Mononuclear cell (primary cell): ENCODE measurements around the gene GRIA3. TPM values are rescaled to one million over a fixed set of nuclear protein-coding genes. Genes with fewer than 3 reads are reported as not detected.
"Not testable (repeated sequence)": the region's sequence is repeated elsewhere in the genome, so short reads cannot be mapped to it uniquely, and the experiment has no call there.

ENCODE experiments used
- H3K27me3 ChIP-seq: 2 replicates; pipeline ENCODE4 v1.6.0; 2011; ENCODE audit warnings: low read length, control low read depth; ENCODE audit not compliant: insufficient read depth
- H3K4me1 ChIP-seq: 2 replicates; pipeline ENCODE4 v1.5.1; 2011; ENCODE audit warnings: mild to moderate bottlenecking, low read length, control low read depth; ENCODE audit not compliant: insufficient read depth
- H3K4me3 ChIP-seq: 2 replicates; pipeline ENCODE4 v1.5.1; 2011; ENCODE audit warnings: mild to moderate bottlenecking, low read length, moderate library complexity
- H3K9me3 ChIP-seq: 2 replicates; pipeline ENCODE4 v1.5.1; 2011; ENCODE audit warnings: low read depth, mild to moderate bottlenecking, control low read depth, low read length
- total RNA-seq: library from RNA; depleted of rRNA; stranded (reverse); fragments of >200 nt; gene quantifications from one replicate; pipeline ENCODE4 v1.2.3, GENCODE V29; 2012

Gene GRIA3
- total RNA-seq, 1 donor, result 0.10 TPM

- Histone ChIP-seq H3K4me3 (no peak overlapping the region), H3K27me3 (no peaks in the 10 kb centered on the region), H3K4me1 (no peaks in the 10 kb centered on the region), H3K9me3 (no peaks in the 10 kb centered on the region)
Measured at GRCh38 chrX:123277347-123277746, 93.3 kb downstream of the GRIA3 start.

- H3K9me3 ChIP-seq, result no peaks in the 10 kb centered on the region
- H3K4me1 ChIP-seq, result no peaks in the 10 kb centered on the region
- no peaks in the 10 kb centered on the region for H3K27me3 ChIP-seq
- H3K4me3 ChIP-seq, result no peak overlapping the region
Measured at GRCh38 chrX:123277821-123278220, 93.7 kb downstream of the GRIA3 start.

GRCh38 chrX:123282241-123282640, 98.2 kb downstream of the GRIA3 start:
- no peaks in the 10 kb centered on the region for H3K9me3 ChIP-seq
- no peak overlapping the region for H3K4me3 ChIP-seq
- no peaks in the 10 kb centered on the region for H3K4me1 ChIP-seq
- H3K27me3 ChIP-seq, result no peaks in the 10 kb centered on the region

DNA sequence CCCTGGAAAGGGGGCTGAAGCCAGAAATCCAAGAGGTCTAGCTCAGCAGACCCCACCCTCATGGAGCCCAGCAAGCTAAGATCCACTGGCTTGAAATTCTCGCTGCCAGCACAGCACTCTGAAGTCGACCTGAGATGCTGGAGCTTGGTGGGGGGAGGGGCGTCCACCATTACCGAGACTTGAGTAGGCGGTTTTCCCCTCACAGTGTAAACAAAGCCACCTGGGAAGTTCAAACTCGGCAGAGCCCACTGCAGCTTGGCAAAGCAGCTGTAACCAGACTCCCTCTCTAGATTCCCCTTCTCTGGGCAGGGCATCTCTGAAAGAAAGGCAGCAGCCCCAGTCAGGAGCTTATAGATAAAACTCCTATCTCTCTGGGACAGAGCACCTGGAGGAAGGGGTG, 99.3 kb downstream of the GRIA3 start:
- H3K27me3 ChIP-seq, H3K9me3 ChIP-seq, H3K4me1 ChIP-seq, H3K4me3 ChIP-seq: not testable (repeated sequence)

GRCh38 chrX:123291623-123292022, 107.5 kb downstream of the GRIA3 start:
- H3K9me3 ChIP-seq, result no peaks in the 10 kb centered on the region
- H3K27me3 ChIP-seq, result no peaks in the 10 kb centered on the region
- no peak overlapping the region for H3K4me3 ChIP-seq
- H3K4me1 ChIP-seq, result no peaks in the 10 kb centered on the region

DNA sequence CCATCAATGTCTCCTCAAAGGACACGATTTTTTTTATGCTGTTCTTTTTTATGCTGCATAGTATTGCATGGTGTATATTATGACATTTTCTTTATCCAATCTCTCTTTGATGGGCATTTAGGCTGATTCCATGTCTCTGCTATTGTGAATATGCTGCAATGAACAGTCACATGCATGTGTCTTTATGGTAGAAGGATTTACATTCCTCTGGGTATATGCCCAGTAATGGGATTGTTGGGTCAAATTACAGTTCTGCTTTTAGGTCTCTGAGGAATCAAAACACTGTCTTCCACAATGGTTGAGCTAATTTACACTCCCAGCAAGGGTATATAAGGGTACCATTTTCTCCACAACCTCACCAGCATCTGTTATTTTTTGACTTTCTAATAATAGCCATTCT, 113.9 kb downstream of the GRIA3 start:
- H3K27me3 ChIP-seq, result no peaks in the 10 kb centered on the region
- H3K4me1 ChIP-seq, result no peaks in the 10 kb centered on the region
- H3K4me3 ChIP-seq, result no peak overlapping the region
- no peaks in the 10 kb centered on the region for H3K9me3 ChIP-seq

- no peaks in the 10 kb centered on the region for H3K27me3 ChIP-seq
- no peak overlapping the region for H3K4me3 ChIP-seq
- H3K4me1 ChIP-seq, result no peaks in the 10 kb centered on the region
- no peaks in the 10 kb centered on the region for H3K9me3 ChIP-seq
Measured at GRCh38 chrX:123303429-123303828, 119.4 kb downstream of the GRIA3 start.

- Histone ChIP-seq H3K4me1 (no peaks in the 10 kb centered on the region), H3K9me3 (no peaks in the 10 kb centered on the region), H3K4me3 (no peak overlapping the region), H3K27me3 (no peaks in the 10 kb centered on the region)
Measured at GRCh38 chrX:123308658-123309057, 124.6 kb downstream of the GRIA3 start.

DNA sequence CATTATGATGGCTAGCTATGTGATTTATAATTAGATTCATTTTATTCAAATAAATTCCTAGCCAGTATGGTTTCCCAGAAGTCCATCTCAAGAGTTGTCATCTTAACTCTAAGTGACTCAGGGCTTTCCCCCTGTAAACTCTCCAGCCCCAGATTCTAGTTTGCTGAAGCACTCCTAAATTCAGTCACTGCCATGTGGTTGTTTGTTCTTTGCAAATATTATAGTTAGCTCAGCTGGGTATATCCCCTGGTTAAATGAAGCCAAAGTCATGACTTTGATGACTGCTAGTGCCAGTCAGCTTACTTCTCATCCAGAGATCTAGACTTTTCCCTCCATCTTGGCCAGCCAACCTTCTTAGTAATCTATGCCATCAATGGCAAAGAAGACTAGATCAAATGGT, 126.0 kb downstream of the GRIA3 start:
- Histone ChIP-seq H3K9me3 (no peaks in the 10 kb centered on the region), H3K27me3 (no peaks in the 10 kb centered on the region), H3K4me3 (no peak overlapping the region), H3K4me1 (no peaks in the 10 kb centered on the region)

GRCh38 chrX:123311486-123311885, 127.4 kb downstream of the GRIA3 start:
- Histone ChIP-seq H3K9me3 (no peaks in the 10 kb centered on the region), H3K4me3 (no peak overlapping the region), H3K27me3 (no peaks in the 10 kb centered on the region), H3K4me1 (no peaks in the 10 kb centered on the region)

- no peaks in the 10 kb centered on the region for H3K9me3 ChIP-seq
Measured at GRCh38 chrX:123313486-123313885, 129.4 kb downstream of the GRIA3 start.

GRCh38 chrX:123320622-123321021, 136.5 kb downstream of the GRIA3 start:
- Histone ChIP-seq H3K27me3 (no peaks in the 10 kb centered on the region), H3K4me3 (no peak overlapping the region), H3K4me1 (no peaks in the 10 kb centered on the region), H3K9me3 (no peaks in the 10 kb centered on the region)

More at GRCh38 chrX:123313486-123313885, 129.4 kb downstream of the GRIA3 start:
- Histone ChIP-seq H3K4me1 (no peaks in the 10 kb centered on the region), H3K27me3 (no peaks in the 10 kb centered on the region), H3K4me3 (no peak overlapping the region)

GRCh38 chrX:123322536-123322935, 138.5 kb downstream of the GRIA3 start:
- no peak overlapping the region for H3K4me3 ChIP-seq
- H3K27me3 ChIP-seq, result no peaks in the 10 kb centered on the region
- no peaks in the 10 kb centered on the region for H3K9me3 ChIP-seq
- H3K4me1 ChIP-seq, result no peaks in the 10 kb centered on the region

DNA sequence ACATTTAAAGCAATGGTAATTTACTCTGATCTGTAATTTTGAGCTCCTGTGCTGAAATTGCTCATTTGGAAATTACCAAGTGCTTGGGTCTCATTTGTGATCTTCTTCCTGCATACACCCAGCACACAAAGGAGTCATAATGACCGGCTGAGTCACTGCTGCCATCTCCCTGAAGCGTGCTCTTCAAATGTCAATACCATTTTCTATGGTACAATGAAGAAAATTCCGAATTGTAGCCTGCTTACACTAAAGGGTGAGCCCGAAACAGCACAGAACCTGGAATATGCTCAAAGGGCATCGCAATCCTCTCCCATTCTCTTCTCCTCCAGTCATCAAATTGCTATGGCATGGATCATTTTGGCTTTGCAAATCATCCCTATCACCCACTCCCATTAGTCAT, 140.5 kb downstream of the GRIA3 start:
- no peaks in the 10 kb centered on the region for H3K27me3 ChIP-seq
- H3K4me1 ChIP-seq, result no peaks in the 10 kb centered on the region
- no peaks in the 10 kb centered on the region for H3K9me3 ChIP-seq
- no peak overlapping the region for H3K4me3 ChIP-seq

DNA sequence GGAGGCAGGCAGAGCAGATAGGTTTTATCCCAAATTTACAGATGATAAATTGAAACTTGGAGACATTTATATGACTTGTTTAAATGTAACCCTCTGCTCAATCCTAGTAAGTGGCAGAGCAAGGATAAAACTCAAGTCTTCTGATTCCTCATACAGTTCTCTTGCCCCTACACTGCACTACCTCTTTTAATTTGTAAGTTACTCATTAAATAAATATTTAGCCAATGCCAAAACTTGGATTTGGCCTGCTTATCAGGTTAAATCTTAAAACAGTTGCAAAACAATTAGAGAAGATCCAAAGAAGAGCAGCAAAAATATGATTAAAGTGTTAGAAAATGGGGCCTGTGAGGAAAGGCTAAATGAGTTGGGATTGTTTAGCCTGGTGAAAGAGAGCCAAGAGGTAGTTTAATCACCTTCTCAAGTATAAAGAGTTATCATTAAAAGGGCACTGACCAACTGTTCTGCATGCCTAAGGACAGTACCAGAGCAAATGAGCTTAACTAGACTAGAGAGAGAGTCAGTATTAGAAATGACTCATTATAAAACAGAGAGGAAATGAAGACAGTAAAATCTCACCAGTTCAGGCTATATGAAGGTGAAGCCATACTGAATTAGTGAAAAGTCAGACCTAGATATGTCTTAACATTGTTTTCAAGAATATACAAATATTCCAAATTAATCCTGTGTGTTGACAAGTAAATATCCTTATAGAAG, 146.3 kb downstream of the GRIA3 start:
- no peaks in the 10 kb centered on the region for H3K9me3 ChIP-seq

DNA sequence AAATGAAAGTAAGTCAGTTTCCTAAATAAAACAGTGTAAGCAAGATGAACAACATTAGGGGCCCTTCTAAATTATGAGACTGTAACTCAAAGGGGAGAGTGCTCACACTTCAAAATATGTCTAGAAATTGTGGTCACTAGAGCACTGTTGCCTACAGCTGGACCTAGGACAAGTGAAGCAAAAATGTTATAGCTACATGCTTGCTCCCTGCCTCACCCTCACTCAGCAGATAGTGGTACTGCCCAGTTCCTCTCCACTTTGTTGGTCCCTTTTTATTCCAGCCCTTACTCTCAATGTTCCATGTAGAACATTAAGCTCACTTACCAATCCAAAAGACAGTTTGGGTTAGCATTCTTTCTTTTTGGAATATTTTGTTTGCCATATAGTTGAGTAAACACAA, 147.3 kb downstream of the GRIA3 start:
- Histone ChIP-seq H3K27me3 (no peaks in the 10 kb centered on the region), H3K4me1 (no peaks in the 10 kb centered on the region), H3K4me3 (no peak overlapping the region), H3K9me3 (no peaks in the 10 kb centered on the region)

More for the DNA sequence above, 146.3 kb downstream of the GRIA3 start:
- no peaks in the 10 kb centered on the region for H3K27me3 ChIP-seq
- no peak overlapping the region for H3K4me3 ChIP-seq
- H3K4me1 ChIP-seq, result no peaks in the 10 kb centered on the region
